ENCODE data around the gene ADCY3. TPM values are rescaled to one million over a fixed set of nuclear protein-coding genes. Genes with fewer than 3 reads are reported as not detected.

Gene ADCY3
- total RNA-seq, 4 donors from 2014 or later = 14.8 to 48.3 (median 34.3) TPM

- Histone ChIP-seq H3K27ac (no peak overlapping the region), H3K27me3 (no peaks in the 10 kb centered on the region), H3K36me3 (peaks cover 0 to 46% (median 0%) of the 10 kb centered on the region in 3 donors), H3K4me1 (peaks cover 0 to 19% (median 0%) of the 10 kb centered on the region in 3 donors), H3K4me3 (no peak overlapping the region), H3K9me3 (no peaks in the 10 kb centered on the region)
- DNase-seq = no peak
- WGBS, 2 donors = 87 to 89% methylated on average over 18 to 23 of the region's 23 CpGs
- TF ChIP-seq POLR2A (IDR thresholded peaks at IDR 0.05) = no peak
- TF ChIP-seq, protein P1, sequence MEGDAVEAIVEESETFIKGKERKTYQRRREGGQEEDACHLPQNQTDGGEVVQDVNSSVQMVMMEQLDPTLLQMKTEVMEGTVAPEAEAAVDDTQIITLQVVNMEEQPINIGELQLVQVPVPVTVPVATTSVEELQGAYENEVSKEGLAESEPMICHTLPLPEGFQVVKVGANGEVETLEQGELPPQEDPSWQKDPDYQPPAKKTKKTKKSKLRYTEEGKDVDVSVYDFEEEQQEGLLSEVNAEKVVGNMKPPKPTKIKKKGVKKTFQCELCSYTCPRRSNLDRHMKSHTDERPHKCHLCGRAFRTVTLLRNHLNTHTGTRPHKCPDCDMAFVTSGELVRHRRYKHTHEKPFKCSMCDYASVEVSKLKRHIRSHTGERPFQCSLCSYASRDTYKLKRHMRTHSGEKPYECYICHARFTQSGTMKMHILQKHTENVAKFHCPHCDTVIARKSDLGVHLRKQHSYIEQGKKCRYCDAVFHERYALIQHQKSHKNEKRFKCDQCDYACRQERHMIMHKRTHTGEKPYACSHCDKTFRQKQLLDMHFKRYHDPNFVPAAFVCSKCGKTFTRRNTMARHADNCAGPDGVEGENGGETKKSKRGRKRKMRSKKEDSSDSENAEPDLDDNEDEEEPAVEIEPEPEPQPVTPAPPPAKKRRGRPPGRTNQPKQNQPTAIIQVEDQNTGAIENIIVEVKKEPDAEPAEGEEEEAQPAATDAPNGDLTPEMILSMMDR (IDR thresholded peaks at IDR 0.05) = no peak
- intact Hi-C loops (cut with DNase I) = no loop called here
Observed at GRCh38 chr2:24903161-24904103, 16.6 kb downstream of the ADCY3 start.

GRCh38 chr2:24899361-24899910, 20.6 kb downstream of the ADCY3 start:
- Histone ChIP-seq H3K27me3 (no peaks in the 10 kb centered on the region), H3K4me1 (peaks cover 0 to 3% (median 0%) of the 10 kb centered on the region in 3 donors), H3K36me3 (peaks cover 0 to 44% (median 4%) of the 10 kb centered on the region in 3 donors), H3K9me3 (peaks cover 4 to 18% (median 15%) of the 10 kb centered on the region in 3 donors), H3K27ac (no peak overlapping the region), H3K4me3 (no peak overlapping the region)
- no peak for DNase-seq
- intact Hi-C loops (cut with DNase I) = no loop called here
- TF ChIP-seq POLR2A (IDR thresholded peaks at IDR 0.05) = no peak
- TF ChIP-seq, protein P1 (IDR thresholded peaks at IDR 0.05) = no peak
- 75 to 95% methylated on average over 6 to 7 of the region's 7 CpGs for WGBS, 2 donors

DNA sequence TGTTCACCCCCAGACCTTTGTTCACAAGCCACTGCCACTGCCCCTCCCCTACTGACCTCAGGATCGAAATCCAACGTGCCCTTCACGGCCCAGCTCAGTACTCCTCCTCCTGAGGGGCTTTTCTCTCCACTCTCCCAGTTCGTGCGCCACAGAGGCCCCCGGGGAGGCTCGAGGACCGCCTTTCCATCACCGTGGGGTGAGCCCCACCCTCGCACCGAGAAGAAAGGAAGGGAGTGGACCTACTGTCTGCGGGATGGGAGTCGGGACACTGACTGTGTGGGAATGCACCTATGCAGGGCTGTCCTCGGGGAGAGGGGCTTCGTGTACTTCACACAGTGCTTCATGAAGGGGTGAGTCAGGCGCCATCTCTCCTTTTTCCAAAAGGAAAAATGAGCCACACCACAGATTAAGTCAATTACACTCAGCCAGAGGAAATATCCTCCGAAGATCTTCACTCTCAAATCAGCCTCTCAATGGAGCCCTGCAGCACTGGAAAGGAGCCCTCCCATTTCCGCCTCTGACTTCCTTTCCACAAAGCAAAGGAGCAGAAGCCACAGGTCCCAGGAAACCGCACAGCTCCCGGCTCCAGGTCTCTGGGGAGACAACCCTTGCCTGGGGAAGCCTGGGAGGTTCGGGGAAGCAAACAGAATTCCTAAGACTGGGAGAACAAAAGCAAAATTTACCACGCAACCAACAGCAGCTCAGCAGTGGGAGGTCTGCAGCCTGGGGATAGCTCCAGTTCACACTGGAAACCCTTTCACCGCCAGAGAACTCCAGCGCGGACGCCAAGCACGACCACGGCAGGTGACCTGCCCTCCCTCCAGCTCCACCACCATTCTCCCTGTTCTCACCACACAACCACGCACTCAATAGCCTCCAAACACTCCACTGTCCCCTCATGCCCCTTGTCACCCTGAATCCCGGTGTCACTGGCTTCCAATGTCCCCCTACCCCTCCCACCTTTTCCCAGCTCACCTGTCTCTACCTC, 21.6 kb downstream of the ADCY3 start:
- Histone ChIP-seq H3K27me3 (no peaks in the 10 kb centered on the region), H3K4me1 (peaks cover 0 to 2% (median 0%) of the 10 kb centered on the region in 3 donors), H3K36me3 (peaks cover 0 to 43% (median 4%) of the 10 kb centered on the region in 3 donors), H3K4me3 (no peak overlapping the region), H3K27ac (no peak overlapping the region), H3K9me3 (peaks cover 4 to 23% (median 16%) of the 10 kb centered on the region in 3 donors)
- DNase-seq = no peak
- intact Hi-C loops (cut with DNase I) = no loop called here
- TF ChIP-seq POLR2A (IDR thresholded peaks at IDR 0.05) = no peak
- TF ChIP-seq, protein P1 (IDR thresholded peaks at IDR 0.05) = no peak
- 83 to 93% methylated on average over 14 to 20 of the region's 30 CpGs for WGBS, 2 donors

- Histone ChIP-seq H3K27ac (no peak overlapping the region), H3K36me3 (peaks cover 0 to 30% (median 4%) of the 10 kb centered on the region in 3 donors)
- WGBS, 2 donors = 63 to 90% methylated on average over 2 to 3 of the region's 3 CpGs
Observed at GRCh38 chr2:24894750-24895149, 25.3 kb downstream of the ADCY3 start.

More at GRCh38 chr2:24894750-24895149, 25.3 kb downstream of the ADCY3 start:
- no peak for DNase-seq
- H3K4me1 ChIP-seq = no peaks in the 10 kb centered on the region
- peaks cover 4 to 32% (median 16%) of the 10 kb centered on the region in 3 donors for H3K9me3 ChIP-seq
- TF ChIP-seq, protein P1 (IDR thresholded peaks at IDR 0.05) = no peak
- no peak for TF ChIP-seq POLR2A (IDR thresholded peaks at IDR 0.05)
- no peaks in the 10 kb centered on the region for H3K27me3 ChIP-seq
- intact Hi-C loops (cut with DNase I) = no loop called here
- no peak overlapping the region for H3K4me3 ChIP-seq

Measured in esophagus squamous epithelium (tissue), 5 donors.